ENCODE results near the gene C2orf42. TPM values are rescaled to one million over a fixed set of nuclear protein-coding genes. Genes with fewer than 3 reads are reported as not detected.
"Not testable (repeated sequence)": the region's sequence is repeated elsewhere in the genome, so short reads cannot be mapped to it uniquely, and the experiment has no call there.

Gene C2orf42
- total RNA-seq, 4 donors from 2014 or later = 6.3 to 10.1 (median 7.3) TPM

DNA sequence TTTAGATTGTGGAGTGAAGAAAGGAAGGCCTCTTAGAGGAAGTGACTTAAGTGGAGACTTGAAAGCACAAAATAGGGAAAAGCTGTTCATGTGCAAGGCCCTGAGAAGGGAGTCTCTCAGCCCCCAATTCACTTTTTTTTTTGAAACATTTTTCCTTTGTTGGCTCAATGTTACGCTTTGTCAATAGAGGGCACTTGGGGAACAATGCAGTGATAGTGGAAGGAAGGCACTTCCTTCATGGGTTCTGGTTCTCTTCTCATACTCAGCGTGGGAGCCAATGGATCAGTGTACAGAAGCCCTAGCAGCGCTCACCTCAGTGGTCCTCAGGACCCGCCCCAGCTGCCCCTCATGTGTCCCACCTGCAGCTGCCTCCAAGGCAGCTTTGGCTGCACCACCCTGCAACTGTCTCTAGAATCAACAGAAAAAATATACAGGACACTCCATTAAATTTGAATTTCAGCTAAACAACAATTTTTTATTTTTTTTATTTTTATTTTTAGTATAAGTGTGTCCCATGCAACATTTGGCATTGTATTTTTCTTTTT is 8.6 kb upstream of the C2orf42 start:
- in situ Hi-C loops (cut with MboI; ENCODE audit: low sequenced_read_pairs in 4 of 4) = no loop called here
- ATAC-seq (no peak), DNase-seq (no peak)
- no peaks in the 10 kb centered on the region for H3K4me1 ChIP-seq
- H3K27ac ChIP-seq = no peak overlapping the region
- TF ChIP-seq, protein P1, sequence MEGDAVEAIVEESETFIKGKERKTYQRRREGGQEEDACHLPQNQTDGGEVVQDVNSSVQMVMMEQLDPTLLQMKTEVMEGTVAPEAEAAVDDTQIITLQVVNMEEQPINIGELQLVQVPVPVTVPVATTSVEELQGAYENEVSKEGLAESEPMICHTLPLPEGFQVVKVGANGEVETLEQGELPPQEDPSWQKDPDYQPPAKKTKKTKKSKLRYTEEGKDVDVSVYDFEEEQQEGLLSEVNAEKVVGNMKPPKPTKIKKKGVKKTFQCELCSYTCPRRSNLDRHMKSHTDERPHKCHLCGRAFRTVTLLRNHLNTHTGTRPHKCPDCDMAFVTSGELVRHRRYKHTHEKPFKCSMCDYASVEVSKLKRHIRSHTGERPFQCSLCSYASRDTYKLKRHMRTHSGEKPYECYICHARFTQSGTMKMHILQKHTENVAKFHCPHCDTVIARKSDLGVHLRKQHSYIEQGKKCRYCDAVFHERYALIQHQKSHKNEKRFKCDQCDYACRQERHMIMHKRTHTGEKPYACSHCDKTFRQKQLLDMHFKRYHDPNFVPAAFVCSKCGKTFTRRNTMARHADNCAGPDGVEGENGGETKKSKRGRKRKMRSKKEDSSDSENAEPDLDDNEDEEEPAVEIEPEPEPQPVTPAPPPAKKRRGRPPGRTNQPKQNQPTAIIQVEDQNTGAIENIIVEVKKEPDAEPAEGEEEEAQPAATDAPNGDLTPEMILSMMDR (IDR thresholded peaks at IDR 0.05 in 4 of 5, conservative IDR thresholded peaks at IDR 0.05 in 1 of 5) = no peak
- TF ChIP-seq POLR2A (IDR thresholded peaks at IDR 0.05) = no peak
- no peaks in the 10 kb centered on the region for H3K27me3 ChIP-seq
- H3K4me3 ChIP-seq = no peak overlapping the region
- no peaks in the 10 kb centered on the region for H3K36me3 ChIP-seq
- no peaks in the 10 kb centered on the region for H3K9me3 ChIP-seq
- intact Hi-C loops (cut with DNase I; ENCODE audit: low total_unique reads) = no loop called here

DNA sequence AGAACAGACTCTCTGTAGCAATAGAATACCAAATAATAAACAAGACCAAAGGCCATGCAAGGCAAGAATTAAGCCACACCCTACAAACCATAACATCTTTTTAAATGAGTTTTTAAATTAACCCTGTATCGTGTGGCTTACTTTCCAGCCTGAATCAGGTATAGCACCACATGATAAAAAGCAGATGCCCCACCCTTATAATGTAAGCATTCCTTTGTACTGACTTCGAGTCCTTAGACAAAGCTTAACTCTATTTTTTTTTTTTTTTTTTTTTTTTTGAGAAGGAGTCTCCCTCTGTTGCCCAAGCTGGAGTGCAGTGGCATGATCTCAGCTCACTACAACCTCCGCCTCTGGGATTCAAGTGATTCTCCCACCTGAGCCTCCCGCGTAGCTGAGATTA is 1.7 kb upstream of the C2orf42 start:
- in situ Hi-C loops (cut with MboI; ENCODE audit: low sequenced_read_pairs in 4 of 4) = no loop called here

DNA sequence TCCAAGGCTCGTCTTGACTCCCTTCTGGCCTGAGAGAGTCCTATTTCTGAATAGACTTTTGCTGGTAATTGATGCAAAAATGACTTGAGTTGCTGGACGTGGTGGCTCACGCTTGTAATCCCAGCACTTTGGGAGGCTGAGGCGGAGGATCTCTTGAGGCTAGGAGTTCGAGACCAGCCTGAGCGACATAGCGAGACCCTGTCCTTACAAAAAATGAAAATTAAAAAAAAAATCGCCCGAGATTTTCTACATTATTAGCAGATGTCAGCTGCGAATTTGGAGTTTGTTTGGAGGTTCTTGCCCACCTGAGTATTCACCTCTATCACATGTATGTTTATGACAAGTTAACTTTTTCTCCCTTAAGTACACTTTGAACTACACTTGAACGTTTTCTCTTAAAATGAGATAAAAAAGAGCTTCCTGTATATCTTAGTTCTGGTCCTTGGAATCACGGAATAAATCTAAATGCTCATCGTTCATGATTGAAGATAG is 471 bp upstream of the C2orf42 start:
- intact Hi-C loops (cut with DNase I; ENCODE audit: low total_unique reads) (loop anchor here (2.0 kb wide), 4 partner anchors 48 to 276 kb away; partner anchors contain the start of genes FAM136A, MXD1 and PCBP1), in situ Hi-C loops (cut with MboI; ENCODE audit: low sequenced_read_pairs in 4 of 4) (no loop called here)
- peak overlapping the region; percentile 92 to 99 (median 92) for H3K27ac ChIP-seq
- peaks cover 4 to 6% of the 10 kb centered on the region in 2 donors for H3K4me1 ChIP-seq
- no peak for ATAC-seq
- peak overlapping the region; percentile 72 to 96 (median 88) for H3K4me3 ChIP-seq
- no peaks in the 10 kb centered on the region for H3K27me3 ChIP-seq
- DNase-seq = no peak
- no peaks in the 10 kb centered on the region for H3K36me3 ChIP-seq
- no peak for TF ChIP-seq POLR2A (IDR thresholded peaks at IDR 0.05)
- TF ChIP-seq, protein P1 (IDR thresholded peaks at IDR 0.05 in 4 of 5, conservative IDR thresholded peaks at IDR 0.05 in 1 of 5) = no peak
- H3K9me3 ChIP-seq = no peaks in the 10 kb centered on the region

More for the DNA sequence above, 1.7 kb upstream of the C2orf42 start:
- no peaks in the 10 kb centered on the region for H3K27me3 ChIP-seq
- no peak for TF ChIP-seq POLR2A (IDR thresholded peaks at IDR 0.05)
- TF ChIP-seq, protein P1 (IDR thresholded peaks at IDR 0.05 in 4 of 5, conservative IDR thresholded peaks at IDR 0.05 in 1 of 5) = no peak
- intact Hi-C loops (cut with DNase I; ENCODE audit: low total_unique reads) = no loop called here
- DNase-seq (no peak), ATAC-seq (no peak)
- peaks cover 4 to 6% of the 10 kb centered on the region in 2 donors for H3K4me1 ChIP-seq
- H3K36me3 ChIP-seq = no peaks in the 10 kb centered on the region
- no peaks in the 10 kb centered on the region for H3K9me3 ChIP-seq
- H3K27ac ChIP-seq = no peak overlapping the region
- no peak overlapping the region for H3K4me3 ChIP-seq

- TF ChIP-seq POLR2A (IDR thresholded peaks at IDR 0.05) = no peak
- TF ChIP-seq, protein P1 (IDR thresholded peaks at IDR 0.05 in 4 of 5, conservative IDR thresholded peaks at IDR 0.05 in 1 of 5) = no peak
- in situ Hi-C loops (cut with MboI; ENCODE audit: low sequenced_read_pairs in 4 of 4) = no loop called here
- intact Hi-C loops (cut with DNase I; ENCODE audit: low total_unique reads) = no loop called here
Measured at GRCh38 chr2:70188460-70188859, 2.4 kb downstream of the C2orf42 start.

GRCh38 chr2:70187170-70187569 is 3.6 kb downstream of the C2orf42 start:
- H3K27ac ChIP-seq; H3K4me1 ChIP-seq; H3K27me3 ChIP-seq; intact Hi-C loops (cut with DNase I; ENCODE audit: low total_unique reads); H3K4me3 ChIP-seq; in situ Hi-C loops (cut with MboI; ENCODE audit: low sequenced_read_pairs in 4 of 4); ATAC-seq; H3K9me3 ChIP-seq; H3K36me3 ChIP-seq; DNase-seq: not testable (repeated sequence)

More at GRCh38 chr2:70188460-70188859, 2.4 kb downstream of the C2orf42 start:
- Histone ChIP-seq H3K9me3 (no peaks in the 10 kb centered on the region), H3K27me3 (no peaks in the 10 kb centered on the region), H3K27ac (no peak overlapping the region), H3K36me3 (no peaks in the 10 kb centered on the region), H3K4me3 (no peak overlapping the region), H3K4me1 (peaks cover 4 to 6% of the 10 kb centered on the region in 2 donors)
- ATAC-seq (no peak), DNase-seq (no peak)

Data from gastrocnemius medialis (tissue), 4 donors.